GM19467 (cell line): Measurements from ENCODE around the gene USP8.
"Not testable (repeated sequence)": the region's sequence is repeated elsewhere in the genome, so short reads cannot be mapped to it uniquely, and the experiment has no call there.

ENCODE experiments used
- ATAC-seq: cut with Tn5 transposase; IDR thresholded peaks from one replicate; pipeline ENCODE4 v1.9.1; 2021; ENCODE audit warnings: mild to moderate bottlenecking, moderate library complexity; ENCODE audit not compliant: unreplicated experiment

Gene USP8

GRCh38 chr15:50438251-50438650 lies 14.0 kb downstream of the USP8 start:
- no peak for ATAC-seq

GRCh38 chr15:50440932-50441331 lies 16.7 kb downstream of the USP8 start:
- ATAC-seq, result no peak

DNA sequence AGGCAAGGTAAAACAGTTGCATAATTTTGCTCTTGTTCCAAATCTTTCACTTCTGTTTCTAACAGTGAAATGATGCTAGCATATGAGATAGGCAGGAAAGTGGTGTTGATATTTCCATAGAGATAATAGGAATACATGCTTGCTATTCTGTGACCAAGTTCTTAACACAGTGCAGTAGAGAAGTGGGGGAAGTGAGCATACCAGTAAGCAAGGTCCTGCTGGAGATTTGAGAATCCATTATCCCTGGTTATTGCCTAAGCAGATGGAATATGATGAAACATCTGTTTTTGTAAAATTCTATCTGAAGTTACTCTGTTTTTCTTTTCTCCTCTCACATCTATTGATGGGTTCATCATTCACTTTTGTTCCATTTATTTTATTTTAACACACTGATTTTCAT lies 28.7 kb downstream of the USP8 start:
- no peak for ATAC-seq

GRCh38 chr15:50458348-50459112 lies 34.3 kb downstream of the USP8 start:
- no peak for ATAC-seq

DNA sequence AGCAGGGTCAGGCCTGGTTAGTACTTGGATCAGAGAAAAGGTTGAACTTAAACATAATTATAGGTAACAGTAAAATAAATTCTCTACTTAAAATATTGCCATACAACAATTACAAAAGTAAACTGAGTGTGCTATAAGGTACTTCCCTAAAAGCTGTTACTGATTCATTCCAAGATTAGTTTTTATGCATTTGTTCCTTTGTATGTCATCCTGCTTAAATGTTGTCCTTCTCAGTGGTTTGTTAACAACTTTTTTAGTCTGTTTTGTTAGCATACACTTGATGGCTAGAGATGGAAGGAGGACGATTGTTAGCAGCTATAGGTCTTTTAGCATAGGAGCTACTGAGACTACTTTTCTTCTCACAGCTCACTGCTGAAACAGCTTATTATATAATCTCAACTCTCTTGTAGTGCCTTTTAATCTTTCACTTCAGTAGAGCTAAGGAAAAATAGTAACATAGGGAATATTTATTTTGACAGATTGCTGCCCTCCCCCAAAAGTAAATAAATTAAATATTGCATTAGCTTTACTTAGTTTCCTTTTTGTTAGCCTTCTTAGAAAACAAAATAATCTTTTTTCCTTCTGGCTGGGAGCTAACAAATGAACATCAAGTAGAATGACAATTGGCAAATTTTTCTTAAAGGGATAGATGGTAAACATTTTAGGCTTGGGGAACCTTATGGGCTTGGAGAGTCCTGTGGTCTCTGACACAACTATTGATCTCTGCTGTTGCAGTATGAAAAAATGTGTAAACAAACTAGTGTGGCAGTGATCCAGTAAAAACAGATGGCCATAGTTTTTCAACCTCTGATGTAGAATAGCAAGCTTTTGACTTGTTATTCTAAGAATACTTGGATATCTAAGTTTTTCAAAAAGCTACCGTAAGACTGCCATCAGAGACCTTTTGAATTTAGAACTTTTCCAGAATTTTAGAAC lies 39.5 kb downstream of the USP8 start:
- ATAC-seq, result no peak

DNA sequence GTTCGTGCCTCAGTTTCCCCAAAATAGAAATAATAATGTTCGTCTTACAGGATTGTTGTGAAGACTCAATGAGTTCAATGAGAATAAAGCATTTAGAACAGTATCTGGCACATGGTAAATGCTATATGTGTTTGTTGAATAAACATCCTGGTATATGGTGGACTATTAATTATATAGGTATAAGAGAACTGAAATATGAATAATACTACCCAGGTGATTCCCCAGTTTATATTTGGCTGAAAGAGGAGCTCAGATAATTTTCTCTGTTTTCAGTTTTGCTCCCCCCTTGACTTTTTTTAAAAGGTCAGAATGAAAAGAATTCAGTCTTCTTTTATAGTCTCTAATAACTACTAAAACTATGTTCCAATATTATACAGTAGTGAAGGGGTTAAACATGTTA lies 46.9 kb downstream of the USP8 start:
- no peak for ATAC-seq

- ATAC-seq, result no peak
Measured at GRCh38 chr15:50476143-50476542, 51.9 kb downstream of the USP8 start.

DNA sequence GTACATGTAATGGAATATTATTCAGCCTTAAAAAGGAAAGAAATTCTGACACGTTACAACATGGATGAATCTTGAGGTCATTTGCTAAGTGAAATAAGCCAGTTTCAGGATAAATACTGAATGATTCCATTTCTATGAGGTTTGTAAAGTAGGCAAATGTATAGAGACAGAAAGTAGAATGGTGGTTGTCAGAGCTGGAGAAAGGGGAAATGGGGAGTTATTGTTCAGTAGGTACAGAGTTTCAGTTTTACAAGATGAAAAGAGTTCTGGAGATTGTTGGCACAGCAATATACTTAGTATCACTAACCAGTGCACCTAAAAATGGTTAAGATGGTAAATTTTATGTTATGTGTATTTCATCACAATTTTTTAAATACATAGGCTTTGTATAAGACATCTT lies 60.6 kb downstream of the USP8 start:
- no peak for ATAC-seq

DNA sequence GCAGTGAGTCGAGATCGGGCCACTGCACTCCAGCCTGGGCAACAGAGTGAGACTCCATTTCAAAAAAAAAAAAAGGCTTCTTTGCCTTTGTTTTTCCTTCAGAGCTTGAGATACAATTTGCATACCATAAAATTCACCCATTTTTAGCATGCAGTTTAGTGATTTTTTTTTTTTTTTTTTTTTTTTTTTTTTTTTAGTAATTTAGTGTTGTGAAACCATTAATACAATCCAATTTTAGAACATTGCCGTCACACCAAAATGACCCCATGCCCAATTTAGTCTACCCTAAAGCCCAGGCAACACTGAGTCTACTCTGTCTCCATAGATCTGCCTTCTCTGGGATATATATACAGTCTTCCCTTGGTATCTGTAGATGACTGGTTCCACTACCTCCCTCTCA lies 61.2 kb downstream of the USP8 start:
- no peak for ATAC-seq

- ATAC-seq, result no peak
Measured at GRCh38 chr15:50487287-50487686, 63.1 kb downstream of the USP8 start.

GRCh38 chr15:50493625-50494024 lies 69.4 kb downstream of the USP8 start:
- ATAC-seq, result no peak

GRCh38 chr15:50494547-50494946 lies 70.3 kb downstream of the USP8 start:
- ATAC-seq, result not testable (repeated sequence)

GRCh38 chr15:50496692-50497091 lies 72.5 kb downstream of the USP8 start:
- ATAC-seq, result no peak

DNA sequence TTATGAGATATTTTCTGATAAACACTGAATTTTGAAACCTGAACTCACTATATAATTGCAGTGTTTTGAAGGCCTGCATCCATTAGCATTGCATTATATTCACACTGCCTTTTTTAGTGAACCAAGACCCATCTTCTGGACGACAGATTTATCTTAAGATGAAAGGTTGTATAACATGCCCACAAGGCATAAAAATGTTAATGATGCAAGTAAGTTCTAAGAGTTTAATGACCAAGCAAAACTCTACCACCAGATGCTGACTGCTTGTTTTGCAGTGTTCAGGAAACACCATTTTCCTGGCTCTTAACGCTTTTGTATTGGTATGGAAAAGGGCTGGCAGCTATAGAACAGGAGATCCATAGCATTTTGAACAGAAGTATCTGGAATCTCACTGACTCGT lies 76.1 kb downstream of the USP8 start:
- no peak for ATAC-seq

GRCh38 chr15:50501815-50502214 lies 77.6 kb downstream of the USP8 start:
- no peak for ATAC-seq

DNA sequence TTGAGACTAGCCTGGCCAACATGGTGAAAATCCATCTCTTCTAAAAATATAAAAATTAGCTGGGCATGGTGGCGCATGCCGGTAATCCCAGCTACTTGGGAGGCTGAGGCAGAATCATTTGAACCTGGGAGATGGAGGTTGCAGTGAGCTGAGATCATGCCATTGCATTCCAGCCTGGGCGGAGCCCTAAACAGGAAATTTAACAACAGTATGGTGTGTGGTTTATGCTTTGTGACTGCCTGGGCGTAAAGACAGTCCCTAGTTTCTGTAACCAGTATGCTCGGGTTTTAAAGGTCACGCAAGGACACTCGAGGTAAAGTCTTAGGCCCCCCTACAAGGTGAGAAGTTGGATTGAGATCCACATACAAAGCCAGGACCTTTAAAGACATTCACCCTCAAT lies 78.9 kb downstream of the USP8 start:
- no peak for ATAC-seq

- not testable (repeated sequence) for ATAC-seq
Measured at GRCh38 chr15:50505656-50506055, 81.5 kb downstream of the USP8 start.

DNA sequence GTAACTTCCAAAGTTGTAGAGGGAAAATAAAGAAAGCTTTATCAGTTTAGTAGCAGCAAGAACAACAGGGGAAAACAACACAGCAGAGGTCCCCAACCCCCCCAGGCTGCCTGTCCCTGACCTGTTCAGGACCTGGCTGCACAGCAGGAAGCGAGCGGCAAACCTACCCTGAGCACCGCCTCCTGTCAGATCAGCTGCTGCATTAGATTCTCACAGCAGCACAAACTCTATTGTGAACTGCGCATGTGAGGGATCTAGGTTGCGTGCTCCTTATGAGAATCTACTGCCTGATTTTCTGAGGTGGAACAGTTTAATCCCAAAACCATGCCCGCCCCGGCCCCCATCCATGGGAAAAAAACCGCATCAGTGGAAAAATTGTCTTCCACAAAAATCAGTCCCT lies 81.9 kb downstream of the USP8 start:
- no peak for ATAC-seq

DNA sequence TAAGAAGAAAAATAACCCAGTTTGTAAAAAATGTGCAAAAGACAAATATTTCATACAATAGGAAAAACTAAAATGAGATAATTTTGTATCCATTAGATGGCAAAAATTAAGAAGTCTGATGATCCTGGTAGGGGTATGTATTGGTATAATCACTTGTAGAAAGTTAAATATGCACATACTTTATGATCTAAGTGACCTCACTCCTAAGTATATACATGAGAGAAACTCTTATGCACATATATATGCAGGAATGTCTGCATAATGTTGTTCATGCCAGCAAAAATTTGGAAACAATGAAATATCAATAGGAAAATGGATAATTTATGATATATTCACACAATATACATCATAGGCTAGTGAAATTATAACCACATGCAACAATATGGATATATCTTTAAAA lies 88.8 kb downstream of the USP8 start:
- ATAC-seq, result no peak

GRCh38 chr15:50519740-50520425 lies 95.7 kb downstream of the USP8 start:
- ATAC-seq, result no peak

DNA sequence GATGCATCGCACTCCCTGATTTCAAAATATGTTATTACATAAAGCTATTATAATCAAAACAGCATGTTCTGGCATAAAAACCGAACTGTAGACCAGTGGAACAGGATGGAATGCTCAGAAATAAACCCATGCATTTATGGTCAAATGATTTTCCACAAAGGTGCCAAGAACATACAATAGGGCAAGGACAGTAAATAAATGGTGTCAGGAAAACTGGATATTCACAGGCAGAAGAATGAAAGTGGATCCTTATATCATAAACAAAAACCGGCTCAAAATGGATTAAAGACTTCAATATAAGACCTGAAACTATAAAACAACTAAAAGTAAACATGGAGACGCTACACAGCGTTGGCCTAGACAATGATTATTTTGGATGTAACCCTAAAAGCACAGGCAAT lies 99.6 kb downstream of the USP8 start:
- ATAC-seq, result no peak

GRCh38 chr15:50531163-50531562 lies 107.0 kb downstream of the USP8 start:
- ATAC-seq, result no peak
